Effector memory CD8-positive, alpha-beta T cell (primary cell): Measurements from ENCODE around the gene PREX1.

Experiments
- ATAC-seq: fragments of 150-1000 bp; cut with Tn5 transposase; replicated peaks from 2 replicates; pipeline ENCODE4 v1.10.0; 2021; ENCODE audit warnings: mild to moderate bottlenecking, moderate library complexity
- DNase-seq, 3 experiments: peaks; one replicate each; pipeline ENCODE4 v3.0.0; 2021
- H3K27ac Mint-ChIP-seq, 2 donors: one replicate each; pipeline ENCODE4 v1.8.0; 2022; ENCODE audit warnings: mild to moderate bottlenecking in 2 of 2, mixed read lengths in 2 of 2, moderate library complexity in 2 of 2
- H3K27me3 Mint-ChIP-seq, 2 donors: one replicate each; pipeline ENCODE4 v1.8.0; 2022; ENCODE audit warnings: mixed read lengths in 2 of 2
- H3K36me3 Mint-ChIP-seq: one replicate; pipeline ENCODE4 v1.8.0; 2022; ENCODE audit warnings: mild to moderate bottlenecking, moderate library complexity, mixed read lengths; ENCODE audit not compliant: insufficient read depth
- H3K4me1 Mint-ChIP-seq, 2 donors: one replicate each; pipeline ENCODE4 v1.8.0; 2022; ENCODE audit warnings: low read depth in 2 of 2, mixed read lengths in 2 of 2
- H3K4me3 Mint-ChIP-seq, 2 donors: one replicate each; pipeline ENCODE4 v1.8.0; 2022; ENCODE audit warnings: mild to moderate bottlenecking in 2 of 2, mixed read lengths in 2 of 2, moderate library complexity in 2 of 2
- H3K9me3 Mint-ChIP-seq, 2 donors: one replicate each; pipeline ENCODE4 v1.8.0; 2022; ENCODE audit warnings: mixed read lengths in 2 of 2

Gene PREX1

DNA sequence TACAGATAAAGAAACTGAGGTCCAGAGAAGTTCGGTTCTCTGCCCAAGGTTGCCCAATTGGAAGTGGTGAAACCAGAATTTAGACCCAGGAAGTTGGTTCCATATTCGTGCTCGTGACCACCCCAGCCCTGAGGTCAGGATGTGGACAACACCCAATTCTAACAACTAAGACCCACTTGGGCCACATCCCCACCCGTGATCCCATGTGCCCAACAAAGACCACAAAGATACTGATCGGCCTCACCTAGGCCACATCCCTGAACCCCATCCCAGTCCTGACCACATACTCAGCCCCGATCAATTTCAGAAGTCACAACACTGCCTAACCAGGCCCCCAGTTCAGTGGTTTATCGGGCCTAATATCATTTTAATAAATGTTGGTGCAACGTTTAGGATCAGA lies 138.4 kb downstream of the PREX1 start:
- peaks cover 73% of the 10 kb centered on the region for H3K36me3 Mint-ChIP-seq
- H3K27ac Mint-ChIP-seq, result peak overlapping the region; percentile 59 to 76
- DNase-seq, result peak in 2 of 3 experiments; percentile 17 to 26
- no peaks in the 10 kb centered on the region for H3K9me3 Mint-ChIP-seq
- ATAC-seq, result peak; percentile 81
- peaks cover 46 to 51% of the 10 kb centered on the region in 2 donors for H3K4me1 Mint-ChIP-seq
- H3K4me3 Mint-ChIP-seq, result peak overlapping the region; percentile 53 to 60
- H3K27me3 Mint-ChIP-seq, result no peaks in the 10 kb centered on the region

DNA sequence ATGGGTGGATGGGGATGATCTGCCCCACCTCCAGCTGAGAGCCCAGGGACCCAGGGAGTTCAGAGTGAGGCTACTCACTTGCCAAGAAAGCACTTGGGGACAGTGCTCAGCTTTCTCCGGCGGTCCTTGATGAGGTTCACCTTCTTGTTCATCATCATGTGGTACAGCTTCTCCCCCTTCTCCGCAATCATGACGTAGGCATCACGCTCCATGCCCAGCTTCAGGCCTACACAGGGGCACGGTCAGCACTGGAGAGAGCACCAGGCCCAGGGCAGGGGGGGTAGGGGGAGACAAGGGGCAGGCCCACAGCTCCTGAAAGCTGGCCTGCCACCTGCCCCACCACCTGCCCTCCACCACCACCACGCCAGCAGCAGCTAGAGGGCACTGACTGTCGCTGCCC lies 139.2 kb downstream of the PREX1 start:
- Mint-ChIP-seq H3K27me3 (no peaks in the 10 kb centered on the region), H3K27ac (peak overlapping the region; percentile 59 to 76), H3K4me1 (peaks cover 49 to 51% of the 10 kb centered on the region in 2 donors), H3K9me3 (no peaks in the 10 kb centered on the region), H3K36me3 (peaks cover 69% of the 10 kb centered on the region), H3K4me3 (no peak overlapping the region)
- DNase-seq, result no peak
- ATAC-seq, result no peak

- no peak for ATAC-seq
- H3K27ac Mint-ChIP-seq, result peak overlapping the region; percentile 59 to 76
- peaks cover 62% of the 10 kb centered on the region for H3K36me3 Mint-ChIP-seq
Observed at GRCh38 chr20:48687117-48687800, 140.5 kb downstream of the PREX1 start.

GRCh38 chr20:48686238-48687116 lies 141.3 kb downstream of the PREX1 start:
- peaks cover 54% of the 10 kb centered on the region for H3K36me3 Mint-ChIP-seq
- H3K27ac Mint-ChIP-seq, result peak overlapping the region; percentile 32 to 59
- no peak for ATAC-seq
- peaks cover 46 to 47% of the 10 kb centered on the region in 2 donors for H3K4me1 Mint-ChIP-seq
- no peak overlapping the region for H3K4me3 Mint-ChIP-seq
- H3K9me3 Mint-ChIP-seq, result no peaks in the 10 kb centered on the region
- DNase-seq, result no peak
- no peaks in the 10 kb centered on the region for H3K27me3 Mint-ChIP-seq

More at GRCh38 chr20:48687117-48687800, 140.5 kb downstream of the PREX1 start:
- no peak overlapping the region for H3K4me3 Mint-ChIP-seq
- peaks cover 46 to 47% of the 10 kb centered on the region in 2 donors for H3K4me1 Mint-ChIP-seq
- DNase-seq, result no peak
- H3K9me3 Mint-ChIP-seq, result no peaks in the 10 kb centered on the region
- no peaks in the 10 kb centered on the region for H3K27me3 Mint-ChIP-seq

DNA sequence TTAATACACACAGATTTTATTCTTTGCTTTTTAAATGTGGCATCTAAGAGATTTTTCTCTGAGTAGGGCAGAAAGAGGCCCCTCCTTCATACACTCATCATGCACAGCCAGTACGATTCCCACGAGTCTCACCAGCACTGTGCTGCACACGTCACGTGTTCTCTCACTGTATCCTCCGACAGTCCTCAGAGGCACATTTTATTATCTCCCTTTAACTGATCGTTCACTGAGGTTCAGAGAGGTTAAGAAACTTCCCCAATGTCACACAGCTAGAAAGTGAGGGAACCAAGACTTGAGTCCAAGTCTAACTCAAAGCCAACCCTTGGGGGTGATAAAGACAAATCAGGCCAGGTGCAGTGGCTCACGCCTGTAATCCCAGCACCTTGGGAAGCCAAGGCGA lies 142.5 kb downstream of the PREX1 start:
- peaks cover 45% of the 10 kb centered on the region for H3K36me3 Mint-ChIP-seq
- ATAC-seq (no peak), DNase-seq (no peak)
- H3K4me3 Mint-ChIP-seq, result no peak overlapping the region
- no peaks in the 10 kb centered on the region for H3K27me3 Mint-ChIP-seq
- H3K9me3 Mint-ChIP-seq, result no peaks in the 10 kb centered on the region
- peaks cover 38 to 39% of the 10 kb centered on the region in 2 donors for H3K4me1 Mint-ChIP-seq
- H3K27ac Mint-ChIP-seq, result peak overlapping the region in 1 of 2 donors; percentile 54

DNA sequence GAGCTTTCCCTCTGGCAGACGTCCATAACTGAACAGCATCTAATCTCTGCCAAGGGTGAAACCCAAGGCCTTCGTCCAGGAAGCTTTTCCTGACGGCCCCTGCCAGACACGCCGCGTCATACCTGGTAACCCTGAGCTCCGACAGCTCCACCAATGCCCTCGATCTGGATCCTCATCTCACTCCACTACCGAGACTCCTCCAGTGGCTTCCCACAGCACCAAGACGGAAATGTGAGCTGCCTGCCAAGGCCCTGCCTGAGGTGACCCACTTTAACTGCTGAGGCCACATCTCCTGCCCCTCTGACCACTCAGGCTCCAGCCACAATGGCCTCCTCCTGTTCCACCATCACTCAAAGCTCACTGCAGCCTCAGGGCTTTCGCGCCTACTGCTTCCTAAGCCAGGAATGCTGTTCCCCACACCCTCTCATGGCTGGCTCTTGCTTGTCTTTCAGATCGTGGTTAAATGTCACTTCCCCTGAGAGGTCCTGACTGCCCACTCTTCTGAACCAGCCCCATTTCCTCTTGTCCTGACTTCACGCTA lies 143.2 kb downstream of the PREX1 start:
- no peak overlapping the region for H3K4me3 Mint-ChIP-seq
- ATAC-seq, result no peak
- peaks cover 32 to 34% of the 10 kb centered on the region in 2 donors for H3K4me1 Mint-ChIP-seq
- H3K27ac Mint-ChIP-seq, result peak overlapping the region in 1 of 2 donors; percentile 54
- H3K27me3 Mint-ChIP-seq, result no peaks in the 10 kb centered on the region
- no peaks in the 10 kb centered on the region for H3K9me3 Mint-ChIP-seq
- H3K36me3 Mint-ChIP-seq, result peaks cover 39% of the 10 kb centered on the region
- no peak for DNase-seq

DNA sequence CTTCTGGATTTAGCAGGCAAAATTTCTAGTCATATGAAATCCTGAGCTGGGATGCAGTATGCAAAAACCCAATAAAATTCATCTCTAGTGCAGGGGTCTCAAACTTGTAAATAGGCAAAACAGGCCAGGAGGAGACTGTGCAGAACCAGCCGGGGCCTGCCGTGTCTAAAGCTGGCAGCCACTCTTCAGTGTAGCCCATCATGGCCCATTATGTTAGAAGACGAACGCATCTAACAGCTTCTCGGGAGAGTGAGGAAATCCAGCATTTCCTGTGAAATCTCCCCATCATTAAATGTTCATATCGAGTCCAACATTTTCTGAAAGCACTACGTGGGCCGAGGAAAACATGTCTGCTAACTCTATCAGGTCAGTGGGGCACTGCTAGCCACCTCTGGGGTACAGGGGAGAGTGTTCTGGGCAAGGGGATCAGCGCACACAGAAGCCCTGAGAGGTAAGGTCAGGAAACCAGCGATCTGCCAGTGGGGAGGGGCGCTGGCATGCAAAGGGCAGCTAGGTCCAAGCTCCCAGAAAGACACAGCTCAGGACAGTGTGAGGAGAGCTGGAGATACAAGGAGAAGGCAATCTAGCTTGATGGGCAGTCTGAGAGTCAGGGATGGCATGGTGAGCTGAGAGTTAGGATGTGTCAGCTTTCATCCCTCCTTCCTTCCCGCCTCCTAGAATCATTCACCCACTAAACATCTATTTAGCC lies 144.2 kb downstream of the PREX1 start:
- Mint-ChIP-seq H3K36me3 (peaks cover 42% of the 10 kb centered on the region), H3K4me3 (no peak overlapping the region), H3K27me3 (no peaks in the 10 kb centered on the region), H3K4me1 (peaks cover 24 to 30% of the 10 kb centered on the region in 2 donors), H3K27ac (peak overlapping the region in 1 of 2 donors; percentile 54), H3K9me3 (no peaks in the 10 kb centered on the region)
- no peak for DNase-seq
- ATAC-seq, result no peak

- ATAC-seq, result no peak
- Mint-ChIP-seq H3K36me3 (peaks cover 49% of the 10 kb centered on the region), H3K27me3 (no peaks in the 10 kb centered on the region), H3K27ac (no peak overlapping the region), H3K4me1 (peaks cover 24 to 29% of the 10 kb centered on the region in 2 donors), H3K4me3 (no peak overlapping the region), H3K9me3 (no peaks in the 10 kb centered on the region)
- no peak for DNase-seq
Observed at GRCh38 chr20:48682529-48683363, 145.1 kb downstream of the PREX1 start.

DNA sequence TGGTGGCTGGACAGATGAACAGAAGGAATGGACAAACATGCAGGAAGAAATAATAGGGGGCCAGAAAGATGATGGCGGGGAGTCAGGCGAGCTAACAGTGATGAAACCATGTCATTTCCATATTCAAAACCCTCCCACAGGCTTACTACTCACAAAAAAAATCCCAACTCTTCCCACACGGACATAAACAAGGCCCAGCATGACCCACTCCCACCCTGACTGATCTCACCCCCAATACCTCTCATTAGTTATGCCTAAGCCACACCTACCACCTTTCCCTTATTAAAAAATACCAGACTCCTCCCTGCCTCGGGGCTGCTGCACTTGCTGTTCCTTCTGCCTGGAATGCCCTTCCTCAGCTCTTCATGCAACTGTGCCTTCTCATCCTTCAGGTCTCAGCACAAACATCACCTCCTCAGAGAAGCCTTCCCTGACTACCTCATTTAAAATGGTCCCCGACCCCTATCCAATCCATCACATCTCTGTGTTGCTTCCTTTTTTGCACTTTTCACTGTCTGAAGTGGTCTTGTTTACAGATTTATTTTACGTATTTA lies 145.8 kb downstream of the PREX1 start:
- DNase-seq (no peak), ATAC-seq (no peak)
- peaks cover 19 to 21% of the 10 kb centered on the region in 2 donors for H3K4me1 Mint-ChIP-seq
- no peak overlapping the region for H3K4me3 Mint-ChIP-seq
- H3K9me3 Mint-ChIP-seq, result no peaks in the 10 kb centered on the region
- H3K27ac Mint-ChIP-seq, result no peak overlapping the region
- peaks cover 49% of the 10 kb centered on the region for H3K36me3 Mint-ChIP-seq
- no peaks in the 10 kb centered on the region for H3K27me3 Mint-ChIP-seq

GRCh38 chr20:48681201-48681872 lies 146.5 kb downstream of the PREX1 start:
- DNase-seq (no peak), ATAC-seq (no peak)
- H3K9me3 Mint-ChIP-seq, result no peaks in the 10 kb centered on the region
- no peak overlapping the region for H3K27ac Mint-ChIP-seq
- H3K4me1 Mint-ChIP-seq, result peaks cover 16 to 19% of the 10 kb centered on the region in 2 donors
- peaks cover 52% of the 10 kb centered on the region for H3K36me3 Mint-ChIP-seq
- H3K4me3 Mint-ChIP-seq, result no peak overlapping the region
- H3K27me3 Mint-ChIP-seq, result no peaks in the 10 kb centered on the region

DNA sequence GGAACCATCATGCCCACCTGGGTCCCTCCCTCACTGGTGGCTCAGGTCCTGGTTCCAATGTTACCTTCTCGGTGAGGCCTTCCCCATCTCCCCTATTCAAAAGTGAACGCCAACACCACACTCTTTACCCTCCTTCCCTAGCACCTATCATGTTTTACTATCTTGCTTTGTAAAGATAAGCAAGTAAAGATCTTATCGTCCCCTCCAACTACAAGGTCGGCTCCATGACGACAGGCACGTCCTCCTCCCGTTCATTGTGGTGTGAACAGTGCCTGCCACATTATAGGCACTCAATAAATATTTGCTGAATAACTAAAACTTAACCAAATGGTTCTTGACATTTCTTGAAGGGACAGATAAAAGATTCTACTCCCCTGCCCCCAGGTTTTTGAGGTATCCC lies 147.1 kb downstream of the PREX1 start:
- no peaks in the 10 kb centered on the region for H3K27me3 Mint-ChIP-seq
- no peak overlapping the region for H3K27ac Mint-ChIP-seq
- ATAC-seq, result no peak
- no peak for DNase-seq
- H3K4me1 Mint-ChIP-seq, result peaks cover 13 to 20% of the 10 kb centered on the region in 2 donors
- peaks cover 52% of the 10 kb centered on the region for H3K36me3 Mint-ChIP-seq
- no peak overlapping the region for H3K4me3 Mint-ChIP-seq
- H3K9me3 Mint-ChIP-seq, result no peaks in the 10 kb centered on the region

DNA sequence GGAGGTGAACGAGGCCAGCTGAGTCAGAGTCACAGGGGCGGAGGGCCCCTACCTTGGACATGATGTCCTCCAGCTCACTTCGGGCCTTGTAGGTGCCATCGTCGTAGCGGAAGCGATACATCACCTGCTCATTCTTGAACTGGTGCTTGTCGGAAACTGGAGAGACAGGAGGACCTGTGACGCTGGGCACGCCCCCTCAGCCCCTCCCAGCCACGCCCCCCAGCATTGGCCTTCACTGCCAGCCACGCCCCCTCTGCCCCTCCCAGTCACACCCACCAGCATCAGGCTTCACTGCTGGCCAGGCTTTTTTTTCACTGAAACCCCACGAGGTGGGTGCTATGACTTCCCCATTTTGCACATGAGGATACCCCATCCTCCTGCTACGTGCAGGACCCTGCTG lies 148.2 kb downstream of the PREX1 start:
- no peak for ATAC-seq
- Mint-ChIP-seq H3K27me3 (no peaks in the 10 kb centered on the region), H3K27ac (peak overlapping the region in 1 of 2 donors; percentile 86), H3K36me3 (peaks cover 57% of the 10 kb centered on the region), H3K4me3 (no peak overlapping the region), H3K9me3 (no peaks in the 10 kb centered on the region), H3K4me1 (peaks cover 5 to 17% of the 10 kb centered on the region in 2 donors)
- DNase-seq, result no peak
